WTC11 (cell line): ENCODE data around the gene ULK4. TPM values are rescaled to one million over a fixed set of nuclear protein-coding genes. Genes with fewer than 3 reads are reported as not detected.

Experiments
- ATAC-seq: fragments of 200-7000 bp; cut with Tn5 transposase; 2 replicates; pipeline ENCODE4 v1.10.0; 2021; ENCODE audit warnings: mild to moderate bottlenecking, moderate library complexity
- CTCF ChIA-PET: fragments of 300-600 bp; sonication (Branson Sonifier 250); formaldehyde crosslinking; loops from one replicate; lab custom pipeline; 2021; ENCODE audit warnings: antibody characterized with exemption; lab: Charles Lee
- POLR2A ChIA-PET: fragments of 350-600 bp; sonication (Branson Sonifier 250); formaldehyde crosslinking; loops from one replicate; lab custom pipeline; 2021; ENCODE audit warnings: antibody characterized with exemption; lab: Charles Lee
- DNase-seq: peaks from one replicate; pipeline ENCODE4 v3.0.0; 2021; ENCODE audit warnings: low spot score
- H3K27ac Mint-ChIP-seq: 2 replicates; pipeline ENCODE4 v1.8.0; 2021; ENCODE audit warnings: mixed read lengths
- H3K27me3 Mint-ChIP-seq: 2 replicates; pipeline ENCODE4 v1.8.0; 2021; ENCODE audit warnings: low read depth, mild to moderate bottlenecking, moderate library complexity, mixed read lengths
- H3K36me3 Mint-ChIP-seq: 2 replicates; pipeline ENCODE4 v1.8.0; 2021; ENCODE audit warnings: mixed read lengths
- H3K4me1 Mint-ChIP-seq: 2 replicates; pipeline ENCODE4 v1.8.0; 2022; ENCODE audit warnings: mixed read lengths
- H3K4me3 Mint-ChIP-seq: 2 replicates; pipeline ENCODE4 v1.8.0; 2021; ENCODE audit warnings: mild to moderate bottlenecking, moderate library complexity, mixed read lengths
- H3K9me3 Mint-ChIP-seq: 2 replicates; pipeline ENCODE4 v1.8.0; 2021; ENCODE audit warnings: mixed read lengths
- ELF4 ChIP-seq: sonication (generic); formaldehyde crosslinking; IDR thresholded peaks from 2 replicates; pipeline ENCODE4 v1.8.1; 2022; ENCODE audit warnings: low read depth, mild to moderate bottlenecking, moderate library complexity, missing genetic modification reagents
- ESRRA ChIP-seq: sonication (generic); formaldehyde crosslinking; IDR thresholded peaks from 2 replicates; pipeline ENCODE4 v1.8.1; 2022; ENCODE audit warnings: mild to moderate bottlenecking, missing genetic modification reagents, borderline replicate concordance
- FOXP1 ChIP-seq: sonication (generic); formaldehyde crosslinking; IDR thresholded peaks from 2 replicates; pipeline ENCODE4 v1.8.0; 2022; ENCODE audit warnings: missing genetic modification reagents, mild to moderate bottlenecking, moderate library complexity, borderline replicate concordance
- NFE2L1 ChIP-seq: sonication (generic); formaldehyde crosslinking; IDR thresholded peaks from 2 replicates; pipeline ENCODE4 v1.8.1; 2023; ENCODE audit warnings: missing genetic modification reagents
- SMAD4 ChIP-seq: sonication (generic); formaldehyde crosslinking; IDR thresholded peaks from 2 replicates; pipeline ENCODE4 v1.8.0; 2022; ENCODE audit warnings: mild to moderate bottlenecking, missing genetic modification reagents
- ZNF263 ChIP-seq: sonication (generic); formaldehyde crosslinking; IDR thresholded peaks from 2 replicates; pipeline ENCODE4 v1.8.1; 2022; ENCODE audit warnings: low read depth, mild to moderate bottlenecking, moderate library complexity, missing genetic modification reagents
- ZNF423 ChIP-seq: fragments of 250-450 bp; sonication (Bioruptor Pico); IDR thresholded peaks from 2 replicates; pipeline ENCODE4 v2.1.2; 2022; ENCODE audit warnings: mild to moderate bottlenecking, moderate library complexity
- total RNA-seq: library from RNA; stranded (reverse); gene quantifications from 3 replicates; pipeline ENCODE4 v1.2.3, GENCODE V29; 2021
- TF ChIP-seq, protein P1 (sequence below): sonication (generic); formaldehyde crosslinking; IDR thresholded peaks from 2 replicates; pipeline ENCODE4 v1.8.1; 2023; ENCODE audit warnings: mild to moderate bottlenecking, missing genetic modification reagents, borderline replicate concordance
- TF ChIP-seq, protein P2 (sequence below): sonication (generic); formaldehyde crosslinking; IDR thresholded peaks from 2 replicates; pipeline ENCODE4 v1.8.0; 2022; ENCODE audit warnings: missing genetic modification reagents
- TF ChIP-seq, protein P3 (sequence below): sonication (generic); formaldehyde crosslinking; conservative IDR thresholded peaks from 2 replicates; pipeline ENCODE4 v1.8.1; 2023; ENCODE audit warnings: mild to moderate bottlenecking, low read depth, missing genetic modification reagents, moderate library complexity
- TF ChIP-seq, protein P4 (sequence below): sonication (generic); formaldehyde crosslinking; IDR thresholded peaks from 2 replicates; pipeline ENCODE4 v1.8.0; 2022; ENCODE audit warnings: mild to moderate bottlenecking, missing genetic modification reagents
- TF ChIP-seq, protein P5 (sequence below): sonication (generic); formaldehyde crosslinking; IDR thresholded peaks from 2 replicates; pipeline ENCODE4 v1.8.1; 2022; ENCODE audit warnings: low read depth, mild to moderate bottlenecking, moderate library complexity, missing genetic modification reagents, borderline replicate concordance

The ULK4 gene
- total RNA-seq, 1 experiment from 2014 or later, result 9.2 TPM

DNA sequence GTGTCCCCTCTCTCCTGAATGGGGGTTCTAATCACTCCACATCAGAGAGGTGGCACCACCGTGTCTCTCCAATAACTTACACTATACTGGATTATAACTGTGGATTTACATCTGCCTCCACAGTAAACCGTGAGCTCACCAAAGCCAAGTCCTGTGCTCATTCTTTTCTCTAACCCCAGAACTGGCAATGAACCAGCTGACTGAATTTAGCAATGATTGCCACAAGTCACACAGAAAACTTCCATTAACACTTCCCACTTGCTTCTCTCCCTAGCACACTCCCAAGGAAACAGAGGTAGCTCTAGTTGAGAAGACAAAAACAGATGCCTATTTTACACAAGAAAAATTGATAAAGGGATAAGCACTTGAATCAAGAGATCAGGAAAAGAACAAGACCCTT is 361.3 kb downstream of the ULK4 start (continued):
- TF ChIP-seq, protein P1, sequence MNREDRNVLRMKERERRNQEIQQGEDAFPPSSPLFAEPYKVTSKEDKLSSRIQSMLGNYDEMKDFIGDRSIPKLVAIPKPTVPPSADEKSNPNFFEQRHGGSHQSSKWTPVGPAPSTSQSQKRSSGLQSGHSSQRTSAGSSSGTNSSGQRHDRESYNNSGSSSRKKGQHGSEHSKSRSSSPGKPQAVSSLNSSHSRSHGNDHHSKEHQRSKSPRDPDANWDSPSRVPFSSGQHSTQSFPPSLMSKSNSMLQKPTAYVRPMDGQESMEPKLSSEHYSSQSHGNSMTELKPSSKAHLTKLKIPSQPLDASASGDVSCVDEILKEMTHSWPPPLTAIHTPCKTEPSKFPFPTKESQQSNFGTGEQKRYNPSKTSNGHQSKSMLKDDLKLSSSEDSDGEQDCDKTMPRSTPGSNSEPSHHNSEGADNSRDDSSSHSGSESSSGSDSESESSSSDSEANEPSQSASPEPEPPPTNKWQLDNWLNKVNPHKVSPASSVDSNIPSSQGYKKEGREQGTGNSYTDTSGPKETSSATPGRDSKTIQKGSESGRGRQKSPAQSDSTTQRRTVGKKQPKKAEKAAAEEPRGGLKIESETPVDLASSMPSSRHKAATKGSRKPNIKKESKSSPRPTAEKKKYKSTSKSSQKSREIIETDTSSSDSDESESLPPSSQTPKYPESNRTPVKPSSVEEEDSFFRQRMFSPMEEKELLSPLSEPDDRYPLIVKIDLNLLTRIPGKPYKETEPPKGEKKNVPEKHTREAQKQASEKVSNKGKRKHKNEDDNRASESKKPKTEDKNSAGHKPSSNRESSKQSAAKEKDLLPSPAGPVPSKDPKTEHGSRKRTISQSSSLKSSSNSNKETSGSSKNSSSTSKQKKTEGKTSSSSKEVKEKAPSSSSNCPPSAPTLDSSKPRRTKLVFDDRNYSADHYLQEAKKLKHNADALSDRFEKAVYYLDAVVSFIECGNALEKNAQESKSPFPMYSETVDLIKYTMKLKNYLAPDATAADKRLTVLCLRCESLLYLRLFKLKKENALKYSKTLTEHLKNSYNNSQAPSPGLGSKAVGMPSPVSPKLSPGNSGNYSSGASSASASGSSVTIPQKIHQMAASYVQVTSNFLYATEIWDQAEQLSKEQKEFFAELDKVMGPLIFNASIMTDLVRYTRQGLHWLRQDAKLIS, result no peak
- TF ChIP-seq, all 79 proteins: peak for 0

DNA sequence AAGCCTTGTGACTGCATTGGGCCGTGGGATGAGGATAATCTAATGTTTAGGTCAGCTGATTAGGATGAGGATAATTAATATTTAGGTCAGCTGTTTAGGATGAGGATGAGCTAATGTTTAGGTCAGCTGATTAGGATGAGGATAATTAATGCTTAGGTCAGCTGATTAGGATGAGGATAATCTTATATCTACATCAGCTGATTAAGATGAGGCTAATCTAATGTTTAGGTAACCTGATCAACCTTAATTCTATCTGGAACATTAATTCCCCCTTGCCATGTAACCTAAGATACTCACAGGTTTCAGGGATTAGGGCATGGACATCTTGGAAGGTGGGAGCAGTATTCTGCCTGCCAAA is 362.8 kb downstream of the ULK4 start:
- no peaks in the 10 kb centered on the region for H3K4me1 Mint-ChIP-seq
- H3K36me3 Mint-ChIP-seq, result no peaks in the 10 kb centered on the region
- H3K4me3 Mint-ChIP-seq, result no peak overlapping the region
- H3K9me3 Mint-ChIP-seq, result no peaks in the 10 kb centered on the region
- ChIA-PET POLR2A (interaction anchor here (0.7 kb wide), 1 partner anchor 78 kb away, joined by 4 read pairs; no protein-coding TSS in a partner anchor), CTCF (no interaction called here)
- no peaks in the 10 kb centered on the region for H3K27me3 Mint-ChIP-seq
- H3K27ac Mint-ChIP-seq, result no peak overlapping the region
- no peak for ATAC-seq
- TF ChIP-seq, protein P2, sequence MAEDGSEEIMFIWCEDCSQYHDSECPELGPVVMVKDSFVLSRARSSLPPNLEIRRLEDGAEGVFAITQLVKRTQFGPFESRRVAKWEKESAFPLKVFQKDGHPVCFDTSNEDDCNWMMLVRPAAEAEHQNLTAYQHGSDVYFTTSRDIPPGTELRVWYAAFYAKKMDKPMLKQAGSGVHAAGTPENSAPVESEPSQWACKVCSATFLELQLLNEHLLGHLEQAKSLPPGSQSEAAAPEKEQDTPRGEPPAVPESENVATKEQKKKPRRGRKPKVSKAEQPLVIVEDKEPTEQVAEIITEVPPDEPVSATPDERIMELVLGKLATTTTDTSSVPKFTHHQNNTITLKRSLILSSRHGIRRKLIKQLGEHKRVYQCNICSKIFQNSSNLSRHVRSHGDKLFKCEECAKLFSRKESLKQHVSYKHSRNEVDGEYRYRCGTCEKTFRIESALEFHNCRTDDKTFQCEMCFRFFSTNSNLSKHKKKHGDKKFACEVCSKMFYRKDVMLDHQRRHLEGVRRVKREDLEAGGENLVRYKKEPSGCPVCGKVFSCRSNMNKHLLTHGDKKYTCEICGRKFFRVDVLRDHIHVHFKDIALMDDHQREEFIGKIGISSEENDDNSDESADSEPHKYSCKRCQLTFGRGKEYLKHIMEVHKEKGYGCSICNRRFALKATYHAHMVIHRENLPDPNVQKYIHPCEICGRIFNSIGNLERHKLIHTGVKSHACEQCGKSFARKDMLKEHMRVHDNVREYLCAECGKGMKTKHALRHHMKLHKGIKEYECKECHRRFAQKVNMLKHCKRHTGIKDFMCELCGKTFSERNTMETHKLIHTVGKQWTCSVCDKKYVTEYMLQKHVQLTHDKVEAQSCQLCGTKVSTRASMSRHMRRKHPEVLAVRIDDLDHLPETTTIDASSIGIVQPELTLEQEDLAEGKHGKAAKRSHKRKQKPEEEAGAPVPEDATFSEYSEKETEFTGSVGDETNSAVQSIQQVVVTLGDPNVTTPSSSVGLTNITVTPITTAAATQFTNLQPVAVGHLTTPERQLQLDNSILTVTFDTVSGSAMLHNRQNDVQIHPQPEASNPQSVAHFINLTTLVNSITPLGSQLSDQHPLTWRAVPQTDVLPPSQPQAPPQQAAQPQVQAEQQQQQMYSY (CRISPR knock-in tag), result no peak
- TF ChIP-seq, protein P3, sequence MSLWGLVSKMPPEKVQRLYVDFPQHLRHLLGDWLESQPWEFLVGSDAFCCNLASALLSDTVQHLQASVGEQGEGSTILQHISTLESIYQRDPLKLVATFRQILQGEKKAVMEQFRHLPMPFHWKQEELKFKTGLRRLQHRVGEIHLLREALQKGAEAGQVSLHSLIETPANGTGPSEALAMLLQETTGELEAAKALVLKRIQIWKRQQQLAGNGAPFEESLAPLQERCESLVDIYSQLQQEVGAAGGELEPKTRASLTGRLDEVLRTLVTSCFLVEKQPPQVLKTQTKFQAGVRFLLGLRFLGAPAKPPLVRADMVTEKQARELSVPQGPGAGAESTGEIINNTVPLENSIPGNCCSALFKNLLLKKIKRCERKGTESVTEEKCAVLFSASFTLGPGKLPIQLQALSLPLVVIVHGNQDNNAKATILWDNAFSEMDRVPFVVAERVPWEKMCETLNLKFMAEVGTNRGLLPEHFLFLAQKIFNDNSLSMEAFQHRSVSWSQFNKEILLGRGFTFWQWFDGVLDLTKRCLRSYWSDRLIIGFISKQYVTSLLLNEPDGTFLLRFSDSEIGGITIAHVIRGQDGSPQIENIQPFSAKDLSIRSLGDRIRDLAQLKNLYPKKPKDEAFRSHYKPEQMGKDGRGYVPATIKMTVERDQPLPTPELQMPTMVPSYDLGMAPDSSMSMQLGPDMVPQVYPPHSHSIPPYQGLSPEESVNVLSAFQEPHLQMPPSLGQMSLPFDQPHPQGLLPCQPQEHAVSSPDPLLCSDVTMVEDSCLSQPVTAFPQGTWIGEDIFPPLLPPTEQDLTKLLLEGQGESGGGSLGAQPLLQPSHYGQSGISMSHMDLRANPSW (CRISPR knock-in tag), result no peak
- no peak for TF ChIP-seq ELF4 (CRISPR knock-in tag)
- TF ChIP-seq NFE2L1 (CRISPR knock-in tag), result no peak
- TF ChIP-seq FOXP1 (CRISPR knock-in tag), result no peak
- TF ChIP-seq, protein P4, sequence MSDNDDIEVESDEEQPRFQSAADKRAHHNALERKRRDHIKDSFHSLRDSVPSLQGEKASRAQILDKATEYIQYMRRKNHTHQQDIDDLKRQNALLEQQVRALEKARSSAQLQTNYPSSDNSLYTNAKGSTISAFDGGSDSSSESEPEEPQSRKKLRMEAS (CRISPR knock-in tag), result no peak
- TF ChIP-seq SMAD4, result no peak
- TF ChIP-seq, protein P5, sequence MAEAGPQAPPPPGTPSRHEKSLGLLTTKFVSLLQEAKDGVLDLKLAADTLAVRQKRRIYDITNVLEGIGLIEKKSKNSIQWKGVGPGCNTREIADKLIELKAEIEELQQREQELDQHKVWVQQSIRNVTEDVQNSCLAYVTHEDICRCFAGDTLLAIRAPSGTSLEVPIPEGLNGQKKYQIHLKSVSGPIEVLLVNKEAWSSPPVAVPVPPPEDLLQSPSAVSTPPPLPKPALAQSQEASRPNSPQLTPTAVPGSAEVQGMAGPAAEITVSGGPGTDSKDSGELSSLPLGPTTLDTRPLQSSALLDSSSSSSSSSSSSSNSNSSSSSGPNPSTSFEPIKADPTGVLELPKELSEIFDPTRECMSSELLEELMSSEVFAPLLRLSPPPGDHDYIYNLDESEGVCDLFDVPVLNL (CRISPR knock-in tag), result no peak
- no peak for TF ChIP-seq ZNF423 (CRISPR knock-in tag)
- DNase-seq, result no peak

DNA sequence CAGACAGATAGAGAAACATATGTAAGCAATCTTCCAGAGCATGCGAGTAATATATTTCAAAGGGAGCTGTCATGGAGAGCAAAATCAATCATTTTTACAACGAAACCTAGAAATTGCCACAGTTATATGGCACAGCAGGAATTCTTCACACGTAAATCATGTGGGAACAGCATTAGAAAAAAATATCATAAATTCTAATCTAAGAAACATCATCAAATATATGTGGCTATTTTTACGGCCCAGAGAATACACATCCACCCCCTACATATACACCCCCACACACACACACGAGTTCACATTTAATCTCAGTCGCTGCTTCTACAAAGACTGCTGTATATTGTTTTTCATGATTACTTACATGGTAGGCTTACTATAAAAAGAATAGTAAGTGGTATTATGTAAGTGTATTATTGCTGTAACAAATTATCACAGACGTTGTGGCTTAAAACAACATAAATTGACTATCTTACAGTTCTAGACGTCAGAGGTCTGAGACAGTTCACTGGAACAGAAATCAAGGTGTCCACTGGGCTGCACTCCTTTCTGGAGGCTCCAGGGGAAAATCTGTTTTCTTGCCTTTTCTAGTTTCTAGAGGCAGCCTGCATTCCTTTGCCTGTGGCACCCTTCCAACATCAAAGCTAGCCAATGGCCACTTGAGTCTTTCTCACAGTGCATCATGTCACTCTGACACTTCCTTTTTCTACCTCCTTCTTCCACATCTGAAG is 363.3 kb downstream of the ULK4 start:
- no peaks in the 10 kb centered on the region for H3K36me3 Mint-ChIP-seq
- DNase-seq (no peak), ATAC-seq (no peak)
- ChIA-PET POLR2A (no interaction called here), CTCF (no interaction called here)
- H3K4me1 Mint-ChIP-seq, result 0 out of 2 replicates have a peak, but pooled peaks cover 3% of the 10 kb centered on the region
- no peaks in the 10 kb centered on the region; the same call in 1 of the 2 replicates for H3K27me3 Mint-ChIP-seq
- no peak overlapping the region for H3K27ac Mint-ChIP-seq
- no peaks in the 10 kb centered on the region for H3K9me3 Mint-ChIP-seq
- no peak overlapping the region for H3K4me3 Mint-ChIP-seq
- no peak for TF ChIP-seq ESRRA
- TF ChIP-seq, protein P3 (CRISPR knock-in tag), result no peak
- TF ChIP-seq, protein P1, result no peak
- TF ChIP-seq ZNF263 (CRISPR knock-in tag), result no peak
- no peak for TF ChIP-seq ELF4 (CRISPR knock-in tag)
